Coronary artery (tissue), 2 donors: ENCODE results near the gene COX7A2L.
"Not testable (repeated sequence)": the region's sequence is repeated elsewhere in the genome, so short reads cannot be mapped to it uniquely, and the experiment has no call there.

Experiments used
- DNase-seq: peaks from one replicate; pipeline ENCODE4 v3.0.0-alpha.2; 2017; ENCODE audit warnings: low spot score
- H3K27ac ChIP-seq, 2 donors: fragments of 200-600 bp; sonication (generic); one replicate each; pipeline ENCODE4 v1.5.1; 2016 to 2019
- H3K4me3 ChIP-seq: fragments of 200-600 bp; sonication (generic); 2 replicates; pipeline ENCODE4 v1.5.1; 2016; ENCODE audit warnings: mild to moderate bottlenecking, moderate library complexity
- TF ChIP-seq, protein P1 (sequence below): fragments of 200-600 bp; sonication (generic); IDR thresholded peaks from one replicate; pipeline ENCODE4 v1.5.1; 2019; ENCODE audit warnings: antibody characterized with exemption

Gene COX7A2L

GRCh38 chr2:42390401-42390969 is 29.5 kb upstream of the COX7A2L start:
- Histone ChIP-seq H3K27ac (no peak overlapping the region), H3K4me3 (no peak overlapping the region)
- DNase-seq, result no peak
- TF ChIP-seq, protein P1, sequence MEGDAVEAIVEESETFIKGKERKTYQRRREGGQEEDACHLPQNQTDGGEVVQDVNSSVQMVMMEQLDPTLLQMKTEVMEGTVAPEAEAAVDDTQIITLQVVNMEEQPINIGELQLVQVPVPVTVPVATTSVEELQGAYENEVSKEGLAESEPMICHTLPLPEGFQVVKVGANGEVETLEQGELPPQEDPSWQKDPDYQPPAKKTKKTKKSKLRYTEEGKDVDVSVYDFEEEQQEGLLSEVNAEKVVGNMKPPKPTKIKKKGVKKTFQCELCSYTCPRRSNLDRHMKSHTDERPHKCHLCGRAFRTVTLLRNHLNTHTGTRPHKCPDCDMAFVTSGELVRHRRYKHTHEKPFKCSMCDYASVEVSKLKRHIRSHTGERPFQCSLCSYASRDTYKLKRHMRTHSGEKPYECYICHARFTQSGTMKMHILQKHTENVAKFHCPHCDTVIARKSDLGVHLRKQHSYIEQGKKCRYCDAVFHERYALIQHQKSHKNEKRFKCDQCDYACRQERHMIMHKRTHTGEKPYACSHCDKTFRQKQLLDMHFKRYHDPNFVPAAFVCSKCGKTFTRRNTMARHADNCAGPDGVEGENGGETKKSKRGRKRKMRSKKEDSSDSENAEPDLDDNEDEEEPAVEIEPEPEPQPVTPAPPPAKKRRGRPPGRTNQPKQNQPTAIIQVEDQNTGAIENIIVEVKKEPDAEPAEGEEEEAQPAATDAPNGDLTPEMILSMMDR, result no peak

DNA sequence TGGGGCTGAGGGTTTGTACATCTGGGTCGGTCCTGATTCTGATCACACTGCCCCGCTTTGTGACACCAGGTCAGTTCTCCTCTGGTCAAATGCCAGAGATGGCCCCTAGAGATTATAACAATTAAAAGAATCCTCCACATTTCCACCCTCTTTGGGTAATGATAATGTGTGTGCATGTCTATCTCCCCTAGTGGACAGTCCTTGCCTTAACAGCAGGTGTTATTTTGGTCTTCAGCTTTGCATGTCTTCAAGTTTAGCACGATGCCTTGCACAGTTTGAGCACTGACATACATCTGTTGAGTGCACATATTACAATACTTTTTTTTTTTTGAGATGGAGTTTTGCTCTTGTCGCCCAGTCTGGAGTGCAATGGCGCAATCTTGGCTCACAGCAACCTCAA is 25.7 kb upstream of the COX7A2L start:
- DNase-seq, result no peak
- TF ChIP-seq, protein P1, result no peak
- Histone ChIP-seq H3K4me3 (no peak overlapping the region), H3K27ac (no peak overlapping the region)

GRCh38 chr2:42385225-42385624 is 24.2 kb upstream of the COX7A2L start:
- TF ChIP-seq, protein P1, result no peak
- no peak for DNase-seq
- Histone ChIP-seq H3K4me3 (no peak overlapping the region), H3K27ac (no peak overlapping the region)

GRCh38 chr2:42383855-42384530 is 23.0 kb upstream of the COX7A2L start:
- TF ChIP-seq, protein P1, result no peak
- DNase-seq, result no peak
- H3K4me3 ChIP-seq, result no peak overlapping the region
- H3K27ac ChIP-seq, result no peak overlapping the region

GRCh38 chr2:42382144-42382543 is 21.1 kb upstream of the COX7A2L start:
- H3K4me3 ChIP-seq, result no peak overlapping the region
- no peak overlapping the region for H3K27ac ChIP-seq
- no peak for DNase-seq
- TF ChIP-seq, protein P1, result no peak

- not testable (repeated sequence) for H3K4me3 ChIP-seq, DNase-seq, H3K27ac ChIP-seq
These were observed 19.0 kb upstream of the COX7A2L start for GRCh38 chr2:42380026-42380425.

DNA sequence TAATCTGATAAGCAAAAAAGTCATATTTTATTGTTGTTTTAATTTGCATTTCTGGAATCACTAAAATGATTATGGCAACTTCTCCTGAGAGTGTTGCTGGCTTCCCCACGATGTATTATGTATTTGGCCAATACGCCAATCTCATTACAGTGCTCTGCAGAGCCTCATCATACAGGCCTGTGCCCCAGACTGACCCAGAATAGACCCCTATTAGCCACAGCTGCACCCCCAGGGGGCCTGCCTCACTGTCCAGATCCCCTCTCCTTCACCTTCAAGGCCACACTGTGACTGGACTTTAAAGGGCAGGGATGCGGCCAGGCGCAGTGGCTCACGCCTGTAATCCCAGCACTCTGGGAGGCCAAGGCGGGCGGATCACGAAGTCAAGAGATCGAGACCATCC is 17.4 kb upstream of the COX7A2L start:
- no peak for DNase-seq
- TF ChIP-seq, protein P1, result no peak
- Histone ChIP-seq H3K4me3 (no peak overlapping the region), H3K27ac (no peak overlapping the region)
